Mucosa of descending colon (tissue), 3 donors: ENCODE data around the gene SOX6. TPM values are rescaled to one million over a fixed set of nuclear protein-coding genes. Genes with fewer than 3 reads are reported as not detected.

ENCODE experiments used
- ATAC-seq: fragments of 200-7000 bp; cut with Tn5 transposase; one replicate; pipeline ENCODE4 v1.9.1; 2020; ENCODE audit warnings: mild to moderate bottlenecking, moderate library complexity
- DNase-seq, 3 donors: peaks; one replicate each; pipeline ENCODE4 v3.0.0-alpha.2; 2020
- H3K36me3 ChIP-seq: fragments of 200-600 bp; one replicate; pipeline ENCODE4 v1.8.0; 2021; ENCODE audit warnings: low read depth, mild to moderate bottlenecking
- H3K4me1 ChIP-seq: fragments of 200-600 bp; one replicate; pipeline ENCODE4 v1.8.0; 2021; ENCODE audit warnings: low read depth, mild to moderate bottlenecking
- H3K4me3 ChIP-seq: fragments of 200-600 bp; one replicate; pipeline ENCODE4 v1.8.0; 2021; ENCODE audit warnings: mild to moderate bottlenecking
- H3K9me3 ChIP-seq: fragments of 200-600 bp; one replicate; pipeline ENCODE4 v1.8.0; 2021; ENCODE audit warnings: mild to moderate bottlenecking
- CTCF ChIP-seq: fragments of 200-600 bp; IDR thresholded peaks from one replicate; pipeline ENCODE4 v1.8.0; 2022; ENCODE audit warnings: antibody characterized with exemption, mild to moderate bottlenecking
- intact Hi-C, 2 donors: fragments of 100-400 bp; cut with DNase I in 1 of 2; cut with micrococcal nuclease in 1 of 2; formaldehyde crosslinking; loops; one replicate each; pipeline versions ENCODE4 v1.11.0 to v1.11.1; 2022; cut with DNase I, micrococcal nuclease
- long read RNA-seq, 2 donors: library from polyadenylated mRNA; unstranded; transcript quantifications; one replicate each; pipeline ENCODE4 v2.0.0, GENCODE V29; 2019 to 2021
- total RNA-seq, 3 donors: library from RNA; stranded (reverse); fragmentation: NEBNext Ultra II Directional in 2 of 3; extraction: Animal tissue kit (Norgen Biotek cat#: 25700) in 2 of 3; gene quantifications; one replicate each; pipeline versions ENCODE4 v1.2.1 to v1.2.4, GENCODE V29; 2021 to 2023
- donor health status: DM: no; HTN: no; CAD: no; lungs with moderate emphysema.
- donor health status: DM: no; HTN: no; CAD: no.
- donor health status: DM: no; HTN: yes; CAD: no.

SOX6 gene
- total RNA-seq: 1 to 10 TPM; 5.8 to 6.5 (median 6.0) TPM
- long read RNA-seq, donor 1, partial matches to known transcripts: 0 of 1 reads
- long read RNA-seq, donor 1, other reads (novel, unspliced or antisense): 1 of 1 reads
- long read RNA-seq, donor 2, partial matches to known transcripts: 0 of 3 reads
- long read RNA-seq, donor 2, other reads (novel, unspliced or antisense): 3 of 3 reads

GRCh38 chr11:16356057-16356760 lies at the start of gene SOX6:
Gene SOX6, minus strand, starts transcription at chr11:16356546. Its CDS starts 15,298 bp downstream, at chr11:16341248.
- no peaks in the 10 kb centered on the region for H3K36me3 ChIP-seq
- peaks cover 2% of the 10 kb centered on the region for H3K4me1 ChIP-seq
- H3K9me3 ChIP-seq: no peaks in the 10 kb centered on the region
- DNase-seq (no peak), ATAC-seq (peak; percentile 53)
- H3K4me3 ChIP-seq: no peak within 1 kb of the TSS
- intact Hi-C loops: no loop called here
- no peak for TF ChIP-seq CTCF

- no peak overlapping the region for H3K4me3 ChIP-seq
- H3K4me1 ChIP-seq: peaks cover 12% of the 10 kb centered on the region
- no peaks in the 10 kb centered on the region for H3K9me3 ChIP-seq
- H3K36me3 ChIP-seq: no peaks in the 10 kb centered on the region
- ATAC-seq: no peak
- DNase-seq: no peak
- TF ChIP-seq CTCF: no peak
- intact Hi-C loops: no loop called here
Observed at GRCh38 chr11:16404781-16405285, 48.5 kb upstream of the SOX6 start.

- no peaks in the 10 kb centered on the region for H3K9me3 ChIP-seq
- H3K4me1 ChIP-seq: peaks cover 12% of the 10 kb centered on the region
- H3K4me3 ChIP-seq: no peak overlapping the region
- ATAC-seq: peak; percentile 65
- H3K36me3 ChIP-seq: no peaks in the 10 kb centered on the region
- no peak for DNase-seq
- intact Hi-C loops: no loop called here
- no peak for TF ChIP-seq CTCF
Observed at GRCh38 chr11:16403851-16404250, 47.5 kb upstream of the SOX6 start.

GRCh38 chr11:16403448-16403803 lies 47.1 kb upstream of the SOX6 start:
- Histone ChIP-seq H3K9me3 (no peaks in the 10 kb centered on the region), H3K4me1 (peaks cover 12% of the 10 kb centered on the region), H3K4me3 (no peak overlapping the region), H3K36me3 (no peaks in the 10 kb centered on the region)
- intact Hi-C loops: no loop called here
- no peak for TF ChIP-seq CTCF
- ATAC-seq (no peak), DNase-seq (no peak)

GRCh38 chr11:16402654-16403447 lies 46.5 kb upstream of the SOX6 start:
- no peak for DNase-seq
- no peak for ATAC-seq
- Histone ChIP-seq H3K36me3 (no peaks in the 10 kb centered on the region), H3K9me3 (no peaks in the 10 kb centered on the region), H3K4me3 (no peak overlapping the region), H3K4me1 (peaks cover 12% of the 10 kb centered on the region)
- intact Hi-C loops: no loop called here
- no peak for TF ChIP-seq CTCF
